Erythroblast (primary cell): ENCODE measurements around the gene BLOC1S3.

Experiments
- GATA1 ChIP-seq: IDR thresholded peaks from 2 replicates; pipeline ENCODE4 v1.6.1; 2011; ENCODE audit warnings: low read depth, mild to moderate bottlenecking, control low read depth, low read length, moderate library complexity
- POLR2A ChIP-seq: IDR thresholded peaks from 2 replicates; pipeline ENCODE4 v1.6.1; 2011; ENCODE audit warnings: mild to moderate bottlenecking, low read length

- TF ChIP-seq POLR2A (no peak), GATA1 (no peak)
Observed at GRCh38 chr19:45189971-45190370, 11.4 kb downstream of the BLOC1S3 start.
